HepG2 (cell line): ENCODE data around the gene RNH1. TPM values are rescaled to one million over a fixed set of nuclear protein-coding genes. Genes with fewer than 3 reads are reported as not detected.

Source experiments
- ATAC-seq: fragments of 200-7000 bp; cut with Tn5 transposase; 3 replicates; pipeline ENCODE4 v1.9.1; 2020; ENCODE audit warnings: mild to moderate bottlenecking, moderate library complexity
- BruUV-seq: library from RNA; stranded (reverse); fragments of 400-500 nt; replicated peaks from 2 replicates; lab custom pipeline; 2021; lab: Mats Ljungman, UMichigan
- CTCF ChIA-PET: fragments of 300-600 bp; formaldehyde crosslinking; extraction: SDS; loops from one replicate; lab custom pipeline; 2021; ENCODE audit warnings: low total read pairs, inconsistent platforms, low intra/inter-chr PET ratio; lab: Yijun Ruan, JAX
- POLR2A ChIA-PET: fragments of 350-600 bp; sonication (Branson Sonifier 250); formaldehyde crosslinking; loops from one replicate; lab custom pipeline; 2020; ENCODE audit warnings: antibody characterized with exemption, inconsistent platforms; lab: Yijun Ruan, JAX
- DNase-seq: peaks from one replicate; pipeline ENCODE4 v3.0.0-alpha.2; 2015; ENCODE audit warnings: low spot score
- FAIRE-seq: peaks from 3 replicates; lab custom pipeline; 2011; peaks lifted over from hg19 to GRCh38; lab: Jason Lieb, UNC
- H2AFZ ChIP-seq: one replicate; pipeline ENCODE4 v1.6.1; 2011; ENCODE audit warnings: low read length, inconsistent platforms
- H3K27ac ChIP-seq: fragments of 300-600 bp; 3 replicates; pipeline ENCODE4 v1.8.0; 2011; ENCODE audit warnings: mixed run types, mild to moderate bottlenecking, mixed read lengths, low read length, inconsistent platforms; ENCODE audit not compliant: insufficient read depth; ENCODE audit errors: extremely low read length
- H3K27me3 ChIP-seq, 2 experiments: fragments of 200-600 bp in 1 of 2; 2 replicates in 1 of 2; 3 replicates in 1 of 2; pipeline versions ENCODE4 v1.6.0 to v1.8.0; 2011; ENCODE audit warnings: low read length in 2 of 2, mild to moderate bottlenecking in 2 of 2, moderate library complexity in 2 of 2, inconsistent platforms in 1 of 2; ENCODE audit not compliant: insufficient read depth in 2 of 2, control insufficient read depth in 1 of 2
- H3K36me3 ChIP-seq, 2 experiments: fragments of 200-600 bp in 1 of 2; replicated peaks in 1 of 2; 2 replicates in 1 of 2; 3 replicates in 1 of 2; pipeline versions ENCODE4 v1.5.1 to v1.8.0; 2011; ENCODE audit warnings: low read length in 2 of 2, inconsistent platforms in 1 of 2; ENCODE audit not compliant: insufficient read depth in 2 of 2, control insufficient read depth in 1 of 2
- H3K4me1 ChIP-seq: 2 replicates; pipeline ENCODE4 v1.5.1; 2012; ENCODE audit warnings: low read length, inconsistent platforms; ENCODE audit not compliant: insufficient read depth
- H3K4me2 ChIP-seq: 2 replicates; pipeline ENCODE4 v1.6.0; 2011; ENCODE audit warnings: low read depth, low read length, inconsistent platforms
- H3K4me3 ChIP-seq, 3 experiments: fragments of 200-600 bp in 1 of 3; sonication (generic), shearing (Covaris generic) in 1 of 3; replicated peaks in 1 of 3; 2 replicates each; pipeline ENCODE4 v1.5.1; 2011 to 2016; ENCODE audit warnings: low read length in 3 of 3, inconsistent platforms in 2 of 3, low read depth in 2 of 3, mild to moderate bottlenecking in 2 of 3, control low read depth in 1 of 3, mixed read lengths in 1 of 3; ENCODE audit not compliant: insufficient read depth in 1 of 3
- H3K79me2 ChIP-seq: one replicate; pipeline ENCODE4 v1.6.1; 2011; ENCODE audit warnings: low read length, inconsistent platforms; ENCODE audit not compliant: insufficient read depth
- H3K9ac ChIP-seq: 2 replicates; pipeline ENCODE4 v1.6.0; 2011; ENCODE audit warnings: mild to moderate bottlenecking, low read depth, low read length, inconsistent platforms; ENCODE audit not compliant: insufficient read depth
- H3K9me3 ChIP-seq: 2 replicates; pipeline ENCODE4 v1.5.1; 2012; ENCODE audit warnings: mild to moderate bottlenecking, low read length
- H4K20me1 ChIP-seq: 2 replicates; pipeline ENCODE4 v1.6.0; 2011; ENCODE audit warnings: inconsistent platforms, mild to moderate bottlenecking, low read length, moderate library complexity; ENCODE audit not compliant: insufficient read depth
- CTCF ChIP-seq: sonication (generic); formaldehyde crosslinking; IDR thresholded peaks from 2 replicates; pipeline ENCODE4 v1.5.0; 2020; ENCODE audit warnings: mild to moderate bottlenecking, missing genetic modification reagents, moderate library complexity
- DR1 ChIP-seq: sonication (generic); formaldehyde crosslinking; IDR thresholded peaks from 2 replicates; pipeline ENCODE4 v1.8.0; 2021; ENCODE audit warnings: mild to moderate bottlenecking, missing genetic modification reagents, inconsistent platforms
- FOXA1 ChIP-seq, 2 experiments: fragments of 450-650 bp in 1 of 2; sonication (generic) in 1 of 2; formaldehyde crosslinking in 1 of 2; IDR thresholded peaks; 2 replicates each; pipeline versions ENCODE4 v1.4.0 to v1.6.1; 2016 to 2020; ENCODE audit warnings: missing genetic modification reagents in 1 of 2
- SIX1 ChIP-seq: sonication (generic); formaldehyde crosslinking; IDR thresholded peaks from 2 replicates; pipeline ENCODE4 v1.4.0; 2020; ENCODE audit warnings: missing genetic modification reagents, borderline replicate concordance
- SMAD9 ChIP-seq: sonication (generic); formaldehyde crosslinking; IDR thresholded peaks from 2 replicates; pipeline ENCODE4 v1.5.1; 2020; ENCODE audit warnings: mild to moderate bottlenecking, missing genetic modification reagents
- SYNCRIP ChIP-seq: fragments of 200-400 bp; formaldehyde crosslinking; IDR thresholded peaks from 2 replicates; pipeline ENCODE4 v1.6.1; 2018; ENCODE audit warnings: mild to moderate bottlenecking, low read depth, low read length; ENCODE audit not compliant: insufficient read depth
- TRIM24 ChIP-seq: sonication (generic); formaldehyde crosslinking; IDR thresholded peaks from 2 replicates; pipeline ENCODE4 v1.8.0; 2022; ENCODE audit warnings: mild to moderate bottlenecking, missing genetic modification reagents
- ZFP91 ChIP-seq: sonication (generic); formaldehyde crosslinking; IDR thresholded peaks from 2 replicates; pipeline ENCODE4 v1.9.0; 2022; ENCODE audit warnings: missing genetic modification reagents, mild to moderate bottlenecking, borderline replicate concordance
- ZMAT3 ChIP-seq: sonication (generic); formaldehyde crosslinking; conservative IDR thresholded peaks from 2 replicates; pipeline ENCODE4 v1.7.0; 2021; ENCODE audit warnings: missing genetic modification reagents
- ZNF274 ChIP-seq: sonication (generic); formaldehyde crosslinking; IDR thresholded peaks from 2 replicates; pipeline ENCODE4 v1.5.1; 2020; ENCODE audit warnings: mild to moderate bottlenecking, missing genetic modification reagents
- ZNF687 ChIP-seq: sonication (generic); formaldehyde crosslinking; IDR thresholded peaks from 2 replicates; pipeline ENCODE4 v1.5.1; 2020; ENCODE audit warnings: mild to moderate bottlenecking, missing genetic modification reagents, moderate library complexity
- ZNF839 ChIP-seq: sonication (generic); formaldehyde crosslinking; IDR thresholded peaks from 2 replicates; pipeline ENCODE4 v1.4.0; 2020; ENCODE audit warnings: missing genetic modification reagents, mild to moderate bottlenecking, borderline replicate concordance
- WGBS: methylation state at CpG from one replicate; pipeline ENCODE4 v1.1.6; 2017; ENCODE audit warnings: low lambda C conversion rate; 5-methylcytosine and 5-hydroxymethylcytosine counted together
- in situ Hi-C: cut with HindIII; loops from 2 replicates; pipeline ENCODE4 v1.10.0; 2017; ENCODE audit warnings: low pct_unique_long_range_greater_than_20kb; ENCODE audit not compliant: extremely low pct_ligation_motif_present
- intact Hi-C: fragments of 100-400 bp; cut with micrococcal nuclease; formaldehyde crosslinking; loops from one replicate; pipeline ENCODE4 v1.10.0; 2022; ENCODE audit not compliant: unreplicated experiment
- polyA plus RNA-seq, 8 experiments: library from polyadenylated mRNA; depleted of rRNA in 3 of 8; stranded (reverse) in 7 of 8; unstranded in 1 of 8; fragments of >200 nt; fragmentation: Illumina TruSeq in 4 of 8; extraction: Trizol in 4 of 8; gene quantifications; 2 replicates each; pipeline versions ENCODE4 v1.2.1 to v1.2.3, GENCODE V29; 2011 to 2016; ENCODE audit warnings: low read depth in 4 of 8, missing spikeins in 1 of 8, mixed read lengths in 1 of 8; ENCODE audit not compliant: insufficient read depth in 1 of 8
- total RNA-seq, 5 experiments: library from RNA; depleted of rRNA; stranded (reverse); fragments of >200 nt; fragmentation: Illumina TruSeq; extraction: Trizol; gene quantifications; 2 replicates each; pipeline ENCODE4 v1.2.3, GENCODE V29; 2016; ENCODE audit warnings: low read depth in 1 of 5

The RNH1 gene
- total and polyA plus RNA-seq, 2 of the 13 experiments (the other 11 are each of a cell fraction or from before 2014, with no cell fraction given) = 36.0 to 74.1 TPM

GRCh38 chr11:551596-551995 is 44.6 kb upstream of the RNH1 start:
- no TSS peak for BruUV-seq
- WGBS = 50% methylated on average over 2 of the region's 12 CpGs
- in situ Hi-C loops (loop anchor here (10.0 kb wide), 1 partner anchor 73 kb away; the partner anchor contains the start of genes CDHR5 and SCT), intact Hi-C loops (loop anchor here (10.0 kb wide), 1 partner anchor 63 kb away; the partner anchor contains the start of gene IRF7)
- FAIRE-seq (no peak), ATAC-seq (peak; percentile 3; the same call in 1 of the 3 replicates), DNase-seq (no peak)
- no peaks in the 10 kb centered on the region for H3K9me3 ChIP-seq
- ChIA-PET POLR2A (interaction anchor here (0.7 to 1.5 kb wide), 4 partner anchors 10 to 148 kb away, joined by 3 to 6 read pairs (median 4); partner anchors contain the start of genes HRAS and PHRF1), CTCF (no interaction called here)
- TF ChIP-seq SYNCRIP (no peak), ZNF274 (0 out of 2 replicates have a peak, but pooled peaks have one; percentile 21), TRIM24 (no peak), ZNF687 (peak; percentile 46; the same call in 1 of the 2 replicates), SMAD9 (CRISPR knock-in tag) (0 out of 2 replicates have a peak, but pooled peaks have one; percentile 31), SIX1 (CRISPR knock-in tag) (no peak), FOXA1 (IDR thresholded peaks at IDR 0.05) (no peak), FOXA1 (CRISPR knock-in tag; IDR thresholded peaks at IDR 0.05) (0 out of 2 replicates have a peak, but pooled peaks have one; percentile 23), CTCF (CRISPR knock-in tag) (peak; percentile 41; the same call in 1 of the 2 replicates), ZMAT3 (CRISPR knock-in tag) (no peak), ZNF839 (CRISPR knock-in tag) (no peak), DR1 (CRISPR knock-in tag) (no peak), ZFP91 (CRISPR knock-in tag) (peak; percentile 17; the same call in 1 of the 2 replicates)
- peaks cover 58% of the 10 kb centered on the region for H3K4me1 ChIP-seq
- H3K27me3 ChIP-seq = peaks cover 11 to 27% of the 10 kb centered on the region in 2 experiments
- no peaks in the 10 kb centered on the region for H3K79me2 ChIP-seq
- H4K20me1 ChIP-seq = no peaks in the 10 kb centered on the region
- H2AFZ ChIP-seq = no peak overlapping the region
- no peak overlapping the region for H3K9ac ChIP-seq
- H3K27ac ChIP-seq = no peak overlapping the region
- peak overlapping the region in 1 of 3 experiments; percentile 50; a peak in 1 of 6 replicates for H3K4me3 ChIP-seq
- H3K36me3 ChIP-seq = no peaks in the 10 kb centered on the region
- H3K4me2 ChIP-seq = peak overlapping the region; percentile 50
